ENCODE results near the gene EPX. TPM values are rescaled to one million over a fixed set of nuclear protein-coding genes. Genes with fewer than 3 reads are reported as not detected.

EPX gene
- total and polyA plus RNA-seq, 2 of the 4 experiments (the other 2 are of a cell fraction): not detected

DNA sequence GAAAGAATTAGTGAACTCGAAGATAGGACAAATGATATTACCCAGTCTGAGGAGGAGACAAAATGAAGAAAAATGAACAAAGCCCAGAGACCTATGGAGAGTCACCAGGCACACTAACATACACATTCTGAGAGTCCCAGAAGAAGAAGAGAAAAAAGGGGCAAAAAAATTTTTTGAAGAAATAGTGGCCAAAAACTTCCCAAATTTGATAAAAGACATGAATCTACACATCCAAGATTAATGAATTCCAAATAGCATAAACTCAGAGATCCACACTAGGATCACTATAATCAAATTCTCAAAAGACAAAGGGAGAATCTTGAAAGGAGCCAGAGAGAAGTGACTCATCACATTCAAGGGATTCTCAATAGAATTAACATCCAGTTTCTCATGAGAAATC lies 47.7 kb upstream of the EPX start:
- Histone ChIP-seq H3K9ac (ENCODE audit: low read depth, low read length) (no peak overlapping the region), H4K5ac (ENCODE audit: low read depth, low read length) (no peak overlapping the region), H3K36me3 (ENCODE audit: control insufficient read depth, insufficient read depth, low read length) (no peaks in the 10 kb centered on the region), H2BK5ac (ENCODE audit: low read depth, low read length, poor library complexity, severe bottlenecking) (no peak overlapping the region), H2AK9ac (replicated peaks; ENCODE audit: low read depth, low read length, poor library complexity) (no peak overlapping the region), H2BK15ac (ENCODE audit: low read depth, low read length) (no peak overlapping the region), H3K4me1 (ENCODE audit: control insufficient read depth, insufficient read depth, low read length) (no peaks in the 10 kb centered on the region), H2AK5ac (ENCODE audit: low read depth, low read length) (no peak overlapping the region), H3K27ac (ENCODE audit: insufficient read depth, low read length) (no peak overlapping the region), H3K27me3 (ENCODE audit: control insufficient read depth, insufficient read depth, low read length) (no peaks in the 10 kb centered on the region; the same call in 1 of the 2 replicates), H3K23ac (ENCODE audit: low read depth, low read length) (no peak overlapping the region), H3K4ac (ENCODE audit: low read depth, low read length) (no peak overlapping the region), H2AFZ (replicated peaks; ENCODE audit: low read length, poor library complexity) (no peak overlapping the region), H3K4me3 (ENCODE audit: insufficient read depth, low read depth, low read length) (no peak overlapping the region), H4K91ac (ENCODE audit: insufficient read depth, low read depth, low read length) (no peak overlapping the region), H3K79me1 (ENCODE audit: low read depth in 1 of 2, low read length in 2 of 2) (no peaks in the 10 kb centered on the region), H4K8ac (ENCODE audit: low read depth in 2 of 2, low read length in 2 of 2) (no peak overlapping the region), H3K9me3 (ENCODE audit: control insufficient read depth, insufficient read depth, low read length) (no peaks in the 10 kb centered on the region), H3K9me1 (ENCODE audit: insufficient read depth, low read length) (no peaks in the 10 kb centered on the region), H3K18ac (ENCODE audit: low read depth, low read length) (no peak overlapping the region), H2BK20ac (ENCODE audit: low read depth, low read length) (no peak overlapping the region), H3K14ac (replicated peaks; ENCODE audit: low read depth, low read length) (no peak overlapping the region), H2BK120ac (ENCODE audit: low read depth, low read length) (no peak overlapping the region), H3K56ac (ENCODE audit: extremely low read depth, insufficient read depth, low read length) (no peak overlapping the region), H3K4me2 (ENCODE audit: low read depth, low read length) (no peak overlapping the region), H4K20me1 (ENCODE audit: insufficient read depth, low read length) (no peaks in the 10 kb centered on the region)
- CTCF ChIA-PET: no interaction called here
- DNase-seq (no peak), ATAC-seq (ENCODE audit: low read depth) (no peak)
- TF ChIP-seq MAFK (IDR thresholded peaks at IDR 0.05; ENCODE audit: low read depth, low read length) (no peak), RCOR1 (IDR thresholded peaks at IDR 0.05; ENCODE audit: insufficient replicate concordance, low read length) (no peak), RFX5 (IDR thresholded peaks at IDR 0.05; ENCODE audit: low read depth, low read length) (no peak), CHD1 (IDR thresholded peaks at IDR 0.05; ENCODE audit: low read depth, low read length) (no peak)
- WGBS, 2 experiments (ENCODE audit: extremely low coverage in 2 of 2, insufficient read length in 1 of 2): no CpG with 5 or more reads among the region's 1 CpG
- POLR2A ChIA-PET (ENCODE audit: unreplicated experiment): no interaction called here
- intact Hi-C loops (cut with micrococcal nuclease): no loop called here
- dilution Hi-C loops (cut with HindIII; ENCODE audit: low sequenced_read_pairs, unreplicated experiment): no loop called here
- BruUV-seq (replicated peaks): no TSS peak
- in situ Hi-C loops (cut with MboI; ENCODE audit: low sequenced_read_pairs): no loop called here
